Stimulated activated CD4-positive, alpha-beta T cell treated with anti-CD3 and anti-CD28 coated beads, Interleukin-1b, Interleukin-23, amount 100 ng/mL, for 24 hours (primary cell): ENCODE measurements around the gene ATP11B.
"Not testable (repeated sequence)": the region's sequence is repeated elsewhere in the genome, so short reads cannot be mapped to it uniquely, and the experiment has no call there.

ENCODE experiments used
- DNase-seq, 4 experiments: peaks; one replicate each; pipeline ENCODE4 v3.0.0-alpha.2; 2020; ENCODE audit warnings: low read depth in 4 of 4, low spot score in 1 of 4

The ATP11B gene

DNA sequence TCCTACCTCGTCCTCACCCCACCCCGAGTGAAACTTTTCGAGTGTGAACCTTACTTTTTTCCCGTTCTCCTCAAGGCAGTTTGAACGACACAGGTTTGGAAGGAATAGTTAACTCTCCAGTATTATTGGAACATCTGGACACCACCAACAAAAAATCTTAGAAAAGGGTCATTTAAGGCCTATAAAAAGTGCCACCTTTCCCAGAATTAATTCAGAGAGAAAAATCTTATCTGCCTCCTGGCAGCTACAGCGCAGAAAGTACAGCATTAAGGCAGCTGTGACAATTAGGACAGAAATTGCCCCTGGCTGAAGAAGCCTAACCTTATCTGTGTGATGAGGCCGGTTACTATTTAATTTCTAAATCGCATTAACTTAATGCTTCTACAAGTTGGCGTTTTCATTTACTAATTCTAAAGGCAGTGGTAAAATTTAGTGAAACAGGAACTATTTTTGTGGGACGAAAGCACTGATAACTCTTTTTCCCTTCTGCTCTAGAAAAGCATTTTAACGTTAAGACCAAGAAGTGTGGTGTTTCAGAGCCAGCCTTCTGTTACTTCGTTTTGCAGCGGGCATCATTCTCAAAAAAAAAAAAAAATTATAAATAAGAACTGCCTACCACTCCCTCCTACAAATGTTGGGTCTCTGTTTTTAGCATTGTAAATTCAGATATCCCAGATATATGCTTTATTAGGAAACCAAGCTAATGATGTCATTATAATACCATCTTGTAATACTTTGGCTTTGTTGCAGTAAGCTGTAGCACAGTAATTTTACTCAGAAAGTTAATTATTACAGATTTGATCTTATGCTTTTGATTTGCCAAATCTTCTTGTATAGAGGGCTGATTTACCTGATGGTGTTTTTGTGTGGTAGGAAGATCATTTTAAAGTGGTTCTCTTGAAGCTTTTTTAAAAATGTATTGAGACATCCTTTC, 1.4 kb downstream of the ATP11B start:
- DNase-seq = no peak

GRCh38 chr3:182795389-182795782, 2.1 kb downstream of the ATP11B start:
- no peak for DNase-seq

GRCh38 chr3:182796310-182796709, 3.0 kb downstream of the ATP11B start:
- no peak for DNase-seq

- no peak for DNase-seq
These were observed 4.6 kb downstream of the ATP11B start for GRCh38 chr3:182797876-182798275.

- not testable (repeated sequence) for DNase-seq
These were observed 5.8 kb downstream of the ATP11B start for GRCh38 chr3:182799143-182799542.

- no peak for DNase-seq
These were observed 7.2 kb downstream of the ATP11B start for GRCh38 chr3:182800508-182800907.

DNA sequence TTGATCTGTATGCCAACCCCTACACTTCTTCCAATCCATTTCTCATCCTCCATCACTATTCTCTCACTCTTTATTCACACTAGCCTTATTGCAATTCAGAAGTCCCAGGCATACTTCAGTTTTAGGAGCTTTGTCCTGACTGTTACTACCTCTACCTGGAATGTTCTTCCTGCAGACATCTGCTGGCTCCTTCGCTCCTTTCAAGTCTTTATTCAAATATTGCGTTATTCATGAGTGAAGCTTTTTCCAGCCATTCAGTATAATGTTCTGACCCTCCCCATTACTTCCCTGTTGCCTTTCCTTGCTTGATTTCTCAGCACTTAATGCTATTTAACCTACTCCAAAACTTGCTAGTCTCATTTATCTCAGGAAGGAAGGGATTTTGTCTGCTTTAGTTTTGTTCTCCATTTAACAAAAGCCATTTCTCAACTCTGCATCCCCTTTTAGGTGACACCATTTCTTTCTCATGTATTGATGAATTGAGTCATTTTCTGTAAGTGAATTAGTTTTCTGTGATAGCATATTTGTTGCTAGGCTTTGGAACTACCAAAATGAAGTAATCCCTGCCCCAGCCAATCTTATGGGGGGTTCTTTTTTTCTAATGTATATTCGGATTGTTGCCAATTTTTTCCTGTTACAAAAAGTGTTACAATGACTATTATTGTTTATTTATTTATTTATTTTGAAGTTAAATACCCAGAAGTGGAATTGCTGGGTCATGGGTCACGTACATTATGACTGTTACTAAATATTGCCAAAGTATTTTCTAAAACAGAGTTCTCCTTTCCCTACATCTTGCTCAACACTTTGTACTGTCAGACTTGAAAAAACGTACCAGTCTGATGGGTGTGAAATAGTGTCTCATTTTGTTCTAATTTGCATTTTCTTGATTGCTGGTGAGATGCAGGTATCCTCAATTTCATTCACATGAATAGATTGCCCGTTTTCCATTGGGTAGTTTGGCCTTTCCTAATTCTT, 9.4 kb downstream of the ATP11B start:
- no peak for DNase-seq

- no peak for DNase-seq
These were observed 10.3 kb downstream of the ATP11B start for GRCh38 chr3:182803596-182803995.

DNA sequence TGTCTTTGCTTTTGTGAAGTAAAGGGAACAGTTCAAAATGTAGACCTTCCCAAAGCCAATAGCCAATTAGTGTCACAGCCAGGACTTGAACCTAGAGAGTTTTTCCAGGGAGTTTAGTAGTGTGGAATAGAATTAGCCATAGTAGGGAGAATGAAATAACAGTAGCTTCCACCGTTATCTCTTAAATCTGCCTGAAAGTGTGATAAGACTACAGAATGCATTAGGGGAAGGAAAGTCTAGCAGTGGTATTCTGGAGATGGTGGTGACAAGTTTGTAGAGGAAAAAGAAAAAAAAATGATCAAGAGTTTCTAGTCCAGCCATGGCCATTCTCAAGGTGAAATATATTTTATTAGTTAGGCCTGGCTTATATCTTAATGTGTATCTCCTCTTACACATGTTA, 13.8 kb downstream of the ATP11B start:
- DNase-seq = no peak

DNA sequence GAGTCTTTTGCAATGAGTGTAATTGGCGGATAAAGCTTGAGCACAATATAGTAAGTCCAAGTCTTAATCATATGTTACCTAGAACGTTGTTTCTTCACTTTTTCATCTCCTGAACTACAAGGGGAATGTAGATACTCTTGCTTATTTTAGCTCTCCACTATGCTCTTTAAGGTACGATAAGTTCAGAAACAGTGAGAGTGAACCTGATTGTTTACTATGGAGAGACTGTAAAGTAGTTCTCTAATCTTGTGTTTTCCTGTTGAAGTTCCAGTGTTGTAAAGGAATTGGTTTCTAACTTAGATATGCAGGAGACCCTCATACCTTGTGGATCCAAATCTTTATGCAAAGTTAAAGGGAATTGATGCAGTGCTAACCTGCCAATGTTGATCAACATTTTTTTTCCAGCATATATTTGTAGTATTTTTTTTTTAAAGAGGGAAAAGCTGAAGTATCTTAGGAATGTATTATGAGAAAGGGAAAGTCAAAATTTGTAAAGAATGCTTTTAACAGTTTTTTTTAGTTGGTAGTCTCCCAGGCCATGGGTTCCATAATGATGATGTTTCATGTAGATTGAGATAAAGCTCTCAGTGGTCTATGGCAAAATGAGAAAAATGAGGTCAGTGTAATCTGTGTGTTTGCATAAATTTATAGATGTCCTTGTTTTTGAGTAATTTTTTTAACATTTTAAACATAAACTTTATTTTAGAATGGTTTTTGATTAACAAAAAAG, 14.9 kb downstream of the ATP11B start:
- DNase-seq = no peak

DNA sequence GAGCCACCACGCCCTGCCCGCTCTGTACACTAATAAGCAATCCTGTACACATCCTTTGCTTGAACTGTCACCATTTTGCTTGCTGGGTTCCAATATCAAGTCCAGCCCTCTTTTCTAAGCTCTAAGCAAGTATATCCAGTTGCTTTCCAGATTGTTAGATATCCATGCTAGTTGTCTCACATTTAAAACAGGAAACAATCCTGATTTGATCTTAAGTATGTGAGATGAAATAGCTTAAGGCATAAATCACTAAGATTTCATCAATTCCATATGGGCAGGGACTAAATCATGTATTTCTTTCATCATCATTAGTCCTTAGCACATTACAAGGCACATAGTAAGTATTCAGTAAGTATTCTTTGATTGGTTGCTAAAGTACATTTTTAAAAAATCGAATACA, 16.2 kb downstream of the ATP11B start:
- DNase-seq = no peak

- no peak for DNase-seq
These were observed 17.4 kb downstream of the ATP11B start for GRCh38 chr3:182810574-182811268.

DNA sequence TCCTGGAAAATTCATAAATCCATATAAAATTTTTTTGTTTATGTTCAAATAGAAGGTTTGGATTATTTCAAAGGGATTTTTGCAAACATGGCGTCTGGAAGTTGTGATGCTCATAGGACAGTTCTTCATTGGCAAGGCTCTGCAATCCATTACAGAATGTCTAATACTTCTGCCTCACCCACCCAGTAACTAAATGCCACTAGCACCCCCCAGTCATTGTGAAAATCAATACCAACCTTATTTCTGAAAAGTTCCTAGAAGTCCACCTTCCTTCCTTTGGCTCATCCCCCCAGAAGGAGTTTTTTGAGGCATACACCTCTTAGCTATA, 17.9 kb downstream of the ATP11B start:
- no peak for DNase-seq

DNA sequence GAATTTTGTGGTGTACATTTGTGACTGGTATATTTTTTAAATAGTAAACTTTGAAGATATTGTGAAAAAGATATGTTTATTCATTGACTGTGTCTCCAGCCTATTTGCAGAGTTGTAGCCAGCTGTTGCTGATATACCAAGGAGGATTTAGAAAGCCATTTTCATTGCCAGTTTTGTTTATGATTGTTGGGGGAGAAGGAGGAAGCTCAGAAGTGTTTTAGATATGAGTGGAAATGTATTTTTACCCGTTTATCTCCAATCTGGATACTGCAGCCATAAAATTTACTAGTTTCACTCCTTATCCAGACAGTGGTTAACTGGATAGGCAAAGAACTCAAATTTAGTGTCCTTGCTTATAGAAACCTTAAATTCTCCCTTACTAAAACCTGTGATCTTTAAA, 18.8 kb downstream of the ATP11B start:
- DNase-seq = no peak

DNA sequence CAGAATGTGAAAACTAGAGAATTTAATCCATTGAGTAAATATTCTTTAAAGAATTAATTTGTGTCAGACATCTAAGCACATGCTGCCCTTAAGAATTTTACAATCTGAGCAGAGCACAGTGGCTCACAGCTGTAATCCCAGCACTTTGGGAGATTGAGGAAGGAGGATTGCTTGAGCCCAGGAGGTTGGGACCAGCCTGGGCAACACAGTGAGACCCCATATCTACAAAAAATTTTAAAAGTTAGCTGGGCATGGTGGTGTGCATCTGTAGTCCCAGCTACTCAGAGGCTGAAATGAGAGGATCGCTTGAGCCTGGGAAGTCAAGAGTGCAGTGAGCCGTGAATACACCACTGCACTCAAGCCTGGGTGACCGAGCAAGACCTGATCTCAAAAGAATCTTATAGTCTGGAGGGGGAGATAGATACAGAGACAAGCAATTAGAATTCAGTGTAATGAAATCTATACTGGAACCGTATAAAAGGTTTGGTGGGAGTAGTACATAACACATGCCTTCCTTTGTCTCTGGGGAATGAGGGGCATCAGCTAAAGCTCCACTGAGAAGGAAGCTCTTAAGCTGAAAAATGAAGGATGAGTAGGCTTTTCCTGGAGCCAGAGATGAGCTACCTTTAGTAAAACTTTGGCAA, 21.2 kb downstream of the ATP11B start:
- no peak for DNase-seq

GRCh38 chr3:182816181-182816580, 22.9 kb downstream of the ATP11B start:
- no peak for DNase-seq

- DNase-seq = no peak
These were observed 25.1 kb downstream of the ATP11B start for GRCh38 chr3:182818296-182818978.

DNA sequence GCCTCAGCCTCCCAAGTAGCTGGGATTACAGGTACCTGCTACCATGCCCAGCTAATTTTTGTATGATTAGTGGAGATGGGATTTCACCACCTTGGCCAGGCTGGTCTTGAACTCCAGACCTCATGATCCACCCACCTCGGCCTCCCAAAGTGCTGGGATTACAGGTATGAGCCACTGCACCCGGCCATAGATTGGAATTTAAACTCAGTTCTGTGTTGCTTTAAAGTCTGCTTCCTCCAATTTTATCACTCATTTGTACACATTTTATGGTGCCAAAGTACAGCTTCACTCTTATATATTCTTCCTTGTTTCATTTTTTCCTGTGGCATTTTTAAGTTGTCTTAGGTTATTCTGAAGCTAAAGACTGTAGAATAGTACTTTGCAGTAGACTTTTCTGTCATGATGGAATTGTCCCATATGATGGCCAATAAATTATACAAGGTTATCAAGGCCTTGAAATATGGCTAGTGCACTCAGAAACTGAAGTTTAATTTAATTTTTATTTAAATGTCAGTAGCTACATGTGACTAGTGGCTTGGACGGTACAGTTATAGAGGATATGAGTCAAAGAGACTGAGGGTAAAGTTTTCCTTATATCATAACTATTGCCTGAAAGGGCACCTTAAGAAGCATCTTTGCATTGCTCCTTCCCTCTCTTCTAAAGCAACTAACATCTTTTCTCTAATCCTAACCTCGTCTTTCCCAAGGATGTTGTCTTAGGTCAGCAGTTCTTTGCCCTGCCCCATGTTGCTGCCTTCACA, 28.1 kb downstream of the ATP11B start:
- no peak for DNase-seq

- not testable (repeated sequence) for DNase-seq
These were observed 29.0 kb downstream of the ATP11B start for GRCh38 chr3:182822260-182822659.
